Stimulated activated CD4-positive, alpha-beta T cell treated with anti-CD3 and anti-CD28 coated beads, Interleukin-1b, Interleukin-23, amount 100 ng/mL, for 4 hours (primary cell): Measurements from ENCODE around the gene HNRNPK.
A peak's percentile ranks its signal among the peaks of the same experiment; 100 is the strongest.

ENCODE experiments used
- DNase-seq, 2 donors: peaks; one replicate each; pipeline ENCODE4 v3.0.0-alpha.2; 2020; ENCODE audit warnings: low read depth in 2 of 2

The HNRNPK gene

GRCh38 chr9:83979812-83980394 lies at the start of gene HNRNPK:
Gene HNRNPK, minus strand, starts transcription at chr9:83980215. Its CDS starts 1,963 bp downstream, at chr9:83978252.
- DNase-seq, result peak; percentile 99 to 100

GRCh38 chr9:84027201-84027600 lies 47.2 kb upstream of the HNRNPK start:
- no peak for DNase-seq

GRCh38 chr9:84024041-84024575 lies 44.1 kb upstream of the HNRNPK start:
- DNase-seq, result no peak

- DNase-seq, result no peak
Observed at GRCh38 chr9:84007662-84008061, 27.6 kb upstream of the HNRNPK start.

- DNase-seq, result no peak
Observed at GRCh38 chr9:84003246-84003645, 23.2 kb upstream of the HNRNPK start.

- DNase-seq, result no peak
Observed at GRCh38 chr9:84002344-84002743, 22.3 kb upstream of the HNRNPK start.

GRCh38 chr9:84001621-84002020 lies 21.6 kb upstream of the HNRNPK start:
- no peak for DNase-seq

- DNase-seq, result no peak
Observed at GRCh38 chr9:84000186-84000585, 20.2 kb upstream of the HNRNPK start.

GRCh38 chr9:83999141-83999918 lies 19.3 kb upstream of the HNRNPK start:
- DNase-seq, result no peak

- DNase-seq, result no peak
Observed at GRCh38 chr9:83996126-83996525, 16.1 kb upstream of the HNRNPK start.

GRCh38 chr9:83992901-83993300 lies 12.9 kb upstream of the HNRNPK start:
- DNase-seq, result no peak

GRCh38 chr9:83992407-83992806 lies 12.4 kb upstream of the HNRNPK start:
- DNase-seq, result no peak

GRCh38 chr9:83991355-83991754 lies 11.3 kb upstream of the HNRNPK start:
- DNase-seq, result no peak

GRCh38 chr9:83988411-83988810 lies 8.4 kb upstream of the HNRNPK start:
- no peak for DNase-seq

- no peak for DNase-seq
Observed at GRCh38 chr9:83987402-83987791, 7.4 kb upstream of the HNRNPK start.

GRCh38 chr9:83986765-83987401 lies 6.9 kb upstream of the HNRNPK start:
- no peak for DNase-seq

- no peak for DNase-seq
Observed at GRCh38 chr9:83986195-83986594, 6.2 kb upstream of the HNRNPK start.

GRCh38 chr9:83981126-83981871 lies 1.3 kb upstream of the HNRNPK start:
- no peak for DNase-seq

- peak; percentile 99 for DNase-seq
Observed at GRCh38 chr9:83980395-83981125, 545 bp upstream of the HNRNPK start, which contains the start of gene RMI1. Gene RMI1, plus strand, starts transcription at chr9:83980805. Its CDS starts 20,182 bp downstream, at chr9:84000987.

GRCh38 chr9:83978992-83979811 lies 813 bp downstream of the HNRNPK start:
- peak; percentile 81 to 84 for DNase-seq
